DMS114 treated with DMSO at 0.1 percent for 48 hours (cell line): ENCODE measurements around the gene TEAD2.

Experiments
- DNase-seq: peaks from one replicate; lab custom pipeline; 2025; ENCODE audit not compliant: unreplicated experiment; lab: John Stamatoyannopoulos, UW

The TEAD2 gene

DNA sequence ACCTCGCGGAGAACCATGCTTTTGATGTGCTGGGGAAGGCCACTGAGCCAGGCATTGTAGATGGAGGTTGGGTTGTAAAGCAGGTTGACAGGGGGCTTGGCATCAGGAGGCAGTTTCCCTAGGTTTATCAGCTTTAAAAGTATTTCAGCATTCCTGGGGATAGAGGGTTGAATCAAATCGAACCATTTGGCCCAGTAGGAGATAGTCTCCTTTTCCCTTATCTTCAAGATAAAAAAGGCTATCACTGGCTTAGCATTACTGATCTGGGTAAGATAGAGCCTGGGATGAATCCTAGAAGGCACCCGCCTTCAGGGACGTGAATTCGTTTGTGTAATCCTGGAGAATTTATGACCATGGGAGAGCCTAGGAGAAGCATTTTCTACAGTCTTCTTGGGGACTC, 67.8 kb downstream of the TEAD2 start:
- DNase-seq, result no peak
